IPS-11a (cell line): Measurements from ENCODE around the gene CCDC93.

Experiments
- H3K4me3 ChIP-seq: one replicate; pipeline ENCODE4 v1.5.1; 2013; ENCODE audit warnings: low read depth, low read length, control low read depth

CCDC93 gene

DNA sequence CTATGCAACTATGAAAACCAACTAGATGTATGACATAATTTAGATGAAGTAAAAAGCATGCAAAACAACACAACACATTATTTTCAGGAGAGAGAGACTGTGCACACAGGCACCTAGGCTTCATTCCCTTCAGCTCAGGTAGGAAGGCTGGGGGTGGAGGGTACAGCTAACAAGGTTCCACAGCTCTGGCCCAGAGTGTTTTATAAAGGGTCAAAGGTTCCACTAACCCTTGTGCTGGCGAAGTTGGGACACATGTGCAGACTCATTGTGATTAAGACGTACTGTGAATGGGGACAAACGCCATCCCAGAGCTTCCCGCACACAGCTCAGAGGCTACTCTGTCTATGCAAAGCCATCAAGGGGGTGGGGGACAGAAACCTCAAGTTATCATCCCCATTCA, 19.1 kb downstream of the CCDC93 start:
- H3K4me3 ChIP-seq = no peak overlapping the region

DNA sequence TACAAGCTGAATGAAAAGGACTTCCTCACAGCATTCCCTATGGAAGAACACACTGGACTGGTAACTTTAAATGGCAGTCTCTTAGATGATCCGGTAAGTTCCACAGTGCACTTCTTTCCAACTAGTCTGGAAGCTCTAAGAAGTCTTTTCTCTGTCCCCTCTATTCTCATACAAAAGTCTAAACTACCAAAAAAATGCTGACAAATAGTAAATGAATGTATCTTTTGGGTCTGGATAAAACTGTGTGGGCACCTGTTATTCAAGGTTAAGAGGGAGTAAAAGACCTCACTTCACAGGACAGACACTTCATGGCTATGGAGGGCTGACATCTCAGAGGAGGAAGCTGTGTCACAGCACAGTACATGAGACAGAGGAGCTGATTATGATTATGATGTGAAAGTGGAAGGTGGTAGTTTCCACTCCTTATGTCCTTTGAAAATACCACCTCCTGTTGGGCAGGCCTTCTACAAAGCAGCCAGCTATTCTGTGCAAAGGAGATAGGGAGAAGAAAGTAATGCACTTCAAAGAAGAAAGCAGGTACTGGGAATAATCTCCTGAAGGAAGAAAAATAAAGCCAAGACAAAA, 23.9 kb downstream of the CCDC93 start:
- H3K4me3 ChIP-seq = no peak overlapping the region

DNA sequence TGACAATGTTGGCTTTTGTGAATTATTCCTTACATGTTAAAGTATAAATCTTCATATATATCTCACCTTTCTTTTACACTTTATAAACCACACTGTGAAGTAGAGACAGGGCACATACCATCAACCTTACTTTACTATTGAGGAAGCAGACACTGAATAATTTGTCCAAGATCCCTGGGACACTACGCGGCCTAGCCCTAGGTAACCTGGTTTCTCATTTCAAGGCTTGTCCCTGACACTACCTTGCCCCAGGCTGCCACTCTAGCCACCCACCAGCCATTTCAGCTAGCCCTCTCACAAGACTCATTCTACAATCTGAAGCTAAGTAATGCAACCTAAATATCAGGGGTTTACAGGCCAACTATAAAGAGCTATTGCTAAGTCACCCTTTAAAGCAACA, 26.7 kb downstream of the CCDC93 start:
- no peak overlapping the region for H3K4me3 ChIP-seq

DNA sequence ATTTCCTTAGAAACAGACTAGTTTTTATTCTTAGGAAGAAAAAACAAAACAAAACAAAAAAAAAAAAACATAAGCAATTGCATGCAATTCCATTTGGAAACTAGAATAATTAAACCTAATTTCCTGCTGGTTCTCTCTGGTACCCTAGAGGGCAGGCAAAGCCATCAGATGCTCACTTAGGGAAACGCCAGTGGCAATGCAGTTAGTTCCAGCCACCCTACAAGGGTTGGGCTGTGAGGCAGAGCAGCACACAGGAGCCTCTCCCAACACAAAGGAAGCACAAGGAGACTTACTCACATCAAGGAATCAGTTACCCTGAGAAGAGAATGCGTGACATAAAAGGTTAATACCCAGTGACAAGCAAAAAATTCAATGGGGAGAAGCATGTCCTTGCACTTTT, 28.8 kb downstream of the CCDC93 start:
- H3K4me3 ChIP-seq = no peak overlapping the region

DNA sequence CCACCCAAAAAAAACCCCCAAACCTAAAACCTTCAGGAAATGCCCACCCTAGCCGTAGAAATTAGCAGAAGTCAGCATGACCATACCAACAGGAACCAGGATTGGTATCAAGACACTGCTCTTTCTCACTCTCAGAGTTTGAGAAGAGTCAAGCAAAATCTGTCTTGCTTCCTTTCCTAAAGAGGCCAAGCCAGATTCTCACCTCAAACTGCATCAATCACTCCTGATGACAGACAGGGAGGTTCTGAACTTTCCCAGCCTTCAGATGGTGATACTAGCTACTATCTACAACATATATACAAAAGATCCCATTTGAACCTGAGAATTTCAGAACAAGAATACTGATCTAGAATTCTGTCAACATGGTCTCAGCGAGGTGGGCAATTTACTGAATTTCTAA, 29.7 kb downstream of the CCDC93 start:
- H3K4me3 ChIP-seq = no peak overlapping the region

DNA sequence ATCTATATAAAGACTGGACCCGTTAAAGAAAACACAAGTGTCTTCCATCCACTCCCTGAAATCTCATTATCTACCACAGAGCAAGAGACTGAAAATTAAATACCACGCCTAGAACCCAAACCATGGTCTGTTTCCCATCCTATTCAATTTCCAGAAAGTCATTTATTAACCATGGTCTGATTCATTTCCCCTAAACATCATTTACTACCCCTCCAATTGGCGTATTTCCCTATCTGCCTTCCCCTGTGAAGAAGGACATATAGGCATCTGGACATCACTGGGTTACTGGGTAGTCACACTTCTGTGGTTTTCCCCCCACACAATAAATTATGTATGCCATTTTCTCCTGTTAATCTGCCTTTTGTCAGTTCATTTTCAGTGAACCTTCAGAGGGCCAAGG, 30.8 kb downstream of the CCDC93 start:
- no peak overlapping the region for H3K4me3 ChIP-seq

DNA sequence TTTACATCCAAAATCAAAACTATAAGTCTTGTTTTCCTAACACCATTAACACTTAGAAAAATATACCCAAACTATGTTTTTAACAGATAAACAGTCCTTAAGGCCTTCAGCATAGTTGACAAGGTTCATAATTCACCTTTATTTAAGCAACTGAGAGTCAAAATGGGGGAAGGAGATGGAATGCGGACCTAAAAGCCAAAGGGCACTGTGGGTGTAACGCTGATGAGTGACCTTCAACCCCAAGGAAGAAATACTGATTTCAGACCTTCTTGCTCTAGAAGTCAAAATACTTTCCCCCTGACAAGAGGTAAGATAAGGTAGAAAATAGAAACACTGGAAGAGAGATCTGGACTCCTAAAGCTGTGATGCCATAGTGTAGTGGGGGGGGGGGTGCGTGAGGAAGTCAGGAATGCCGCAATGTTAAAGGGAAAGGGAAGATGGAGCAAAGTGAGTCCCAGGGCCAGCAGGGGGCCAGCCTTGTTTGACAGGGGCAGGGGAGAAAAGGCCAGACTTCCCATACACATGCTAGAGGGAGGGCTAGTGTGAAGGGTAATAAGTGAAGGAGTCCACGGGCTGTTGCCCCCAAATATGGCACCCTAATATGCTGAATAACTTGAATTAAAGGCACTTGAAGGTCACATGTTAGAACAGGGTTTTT, 31.4 kb downstream of the CCDC93 start:
- no peak overlapping the region for H3K4me3 ChIP-seq

DNA sequence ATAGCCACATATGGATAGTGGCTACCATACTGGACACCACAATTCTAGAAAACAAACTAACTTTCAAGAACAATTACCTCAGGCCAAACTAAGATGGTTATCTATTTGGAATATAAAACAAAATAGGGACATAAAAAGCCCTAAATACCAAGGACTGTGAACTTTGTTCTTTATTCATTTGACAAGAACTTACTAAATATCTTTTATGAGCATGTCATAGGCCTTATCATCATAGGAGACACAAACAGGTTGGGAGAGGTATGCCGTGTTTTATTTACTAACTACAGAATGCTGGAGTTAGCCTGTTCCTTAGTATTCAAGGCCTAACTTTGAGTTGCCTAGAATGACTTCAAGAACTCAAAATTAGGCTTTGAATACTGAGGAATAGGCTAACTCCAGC, 32.1 kb downstream of the CCDC93 start:
- H3K4me3 ChIP-seq = no peak overlapping the region

DNA sequence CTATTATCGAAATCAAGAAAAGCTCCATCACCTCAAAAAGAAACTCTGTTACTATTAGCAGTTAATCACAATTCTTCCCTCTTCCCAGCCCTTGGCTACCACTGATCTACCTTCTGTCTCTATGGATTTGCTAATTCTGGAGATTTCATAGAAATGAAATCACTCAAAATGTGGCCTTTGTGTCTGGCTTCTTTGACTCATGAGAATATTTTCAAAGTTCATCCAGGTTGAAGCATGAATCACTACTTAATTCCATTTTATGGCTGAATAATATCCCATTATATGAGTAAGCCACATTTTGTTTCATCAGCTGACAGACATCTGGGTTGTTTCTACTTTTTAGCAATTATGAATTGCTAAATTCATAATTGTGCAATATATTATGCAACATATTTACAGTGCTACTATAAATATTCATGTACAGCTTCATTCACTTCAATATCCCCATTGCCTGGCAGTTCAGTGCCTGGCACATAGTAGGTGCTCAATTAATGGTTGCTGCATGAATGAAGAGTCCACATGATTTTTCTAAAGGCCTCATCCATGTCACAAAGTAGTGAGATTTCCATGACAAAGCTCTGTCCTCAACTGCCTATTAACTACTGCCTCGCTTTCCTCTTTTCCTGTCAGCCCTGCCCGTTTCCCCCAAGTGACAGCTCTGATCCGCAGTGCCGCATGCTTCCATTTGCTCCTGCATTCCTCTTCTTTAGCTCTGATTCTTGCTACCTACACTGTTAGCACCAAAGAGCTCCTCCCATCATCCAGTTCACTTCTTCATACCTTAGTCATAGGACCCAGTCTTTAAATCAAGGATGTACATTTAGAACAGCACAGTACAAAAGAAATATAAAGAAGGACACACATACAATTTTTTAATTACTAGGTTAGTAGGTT, 32.8 kb downstream of the CCDC93 start:
- no peak overlapping the region for H3K4me3 ChIP-seq

DNA sequence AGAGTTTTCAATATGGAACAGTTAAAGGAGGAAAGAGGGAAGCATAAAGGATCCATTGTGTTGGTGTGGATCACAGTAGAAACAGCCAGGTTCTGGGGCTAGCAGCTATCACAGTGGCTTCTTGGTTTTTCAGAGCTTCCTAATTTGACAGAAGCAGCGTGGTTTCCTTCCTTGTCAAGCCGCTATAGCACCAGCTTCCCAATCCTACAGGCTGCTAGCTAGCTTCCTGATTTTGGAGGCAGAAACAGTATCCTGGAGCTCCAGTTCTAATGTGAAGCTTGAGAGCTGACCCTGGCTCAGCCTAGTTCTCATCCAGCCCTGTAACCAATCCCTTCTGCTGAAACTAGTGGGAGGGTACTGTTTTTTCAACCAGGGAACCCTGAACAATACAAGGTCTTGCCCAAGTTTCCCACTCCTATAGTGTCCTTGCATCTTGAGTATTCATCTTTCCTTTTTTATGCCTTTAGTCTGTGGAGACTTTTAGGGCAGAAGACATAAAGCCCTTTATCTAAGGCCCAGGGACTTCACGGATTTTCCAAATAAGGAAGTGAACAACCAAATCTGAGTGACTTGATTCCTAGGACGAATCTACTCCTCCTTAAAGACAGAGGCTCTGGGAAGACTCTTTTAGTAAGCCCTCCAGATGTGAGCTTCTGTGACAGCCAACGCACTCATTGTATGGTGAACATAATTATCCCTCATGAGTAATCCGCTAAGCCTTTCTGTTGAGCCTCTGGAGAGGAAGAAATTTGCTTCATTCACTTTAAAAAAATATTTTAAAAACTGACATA, 33.8 kb downstream of the CCDC93 start:
- no peak overlapping the region for H3K4me3 ChIP-seq

DNA sequence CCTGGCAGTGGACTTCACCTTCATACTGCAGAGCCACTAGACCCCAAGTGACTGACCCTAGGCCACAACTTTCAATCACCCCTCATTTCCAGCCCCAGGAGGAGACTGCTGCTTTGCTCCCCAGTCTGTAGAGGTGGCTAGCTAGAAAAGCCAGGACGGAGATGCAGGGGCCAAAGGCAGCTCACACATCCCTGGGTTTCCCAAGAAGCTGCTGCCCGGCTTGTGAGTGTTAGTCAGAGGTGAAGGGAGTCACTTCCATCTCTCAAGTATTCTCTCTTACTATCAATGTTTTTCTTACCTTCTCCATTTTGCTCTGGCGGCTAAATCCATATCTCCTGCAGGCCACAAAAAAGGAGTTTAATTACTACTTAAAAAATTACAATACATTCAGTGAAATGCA, 36.2 kb downstream of the CCDC93 start:
- no peak overlapping the region for H3K4me3 ChIP-seq

DNA sequence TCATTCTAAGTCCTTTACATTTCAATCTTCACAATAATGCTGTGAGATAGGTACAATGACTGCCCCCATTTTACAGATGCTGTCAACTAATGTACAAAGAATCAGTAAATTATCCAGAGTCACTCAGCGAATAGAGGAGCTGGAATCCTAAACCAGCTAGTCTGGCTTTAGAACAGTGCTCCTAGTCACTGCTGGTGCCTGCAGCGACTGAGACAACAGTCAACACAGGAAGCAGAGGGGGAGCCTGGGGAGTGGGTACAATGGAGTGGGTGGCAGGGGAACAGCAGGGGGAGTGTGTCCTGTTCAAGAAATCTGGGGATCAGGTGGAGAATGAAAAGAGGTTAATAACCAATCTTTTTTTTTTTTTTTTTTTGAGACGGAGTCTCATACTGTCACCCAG, 37.3 kb downstream of the CCDC93 start:
- H3K4me3 ChIP-seq = no peak overlapping the region

DNA sequence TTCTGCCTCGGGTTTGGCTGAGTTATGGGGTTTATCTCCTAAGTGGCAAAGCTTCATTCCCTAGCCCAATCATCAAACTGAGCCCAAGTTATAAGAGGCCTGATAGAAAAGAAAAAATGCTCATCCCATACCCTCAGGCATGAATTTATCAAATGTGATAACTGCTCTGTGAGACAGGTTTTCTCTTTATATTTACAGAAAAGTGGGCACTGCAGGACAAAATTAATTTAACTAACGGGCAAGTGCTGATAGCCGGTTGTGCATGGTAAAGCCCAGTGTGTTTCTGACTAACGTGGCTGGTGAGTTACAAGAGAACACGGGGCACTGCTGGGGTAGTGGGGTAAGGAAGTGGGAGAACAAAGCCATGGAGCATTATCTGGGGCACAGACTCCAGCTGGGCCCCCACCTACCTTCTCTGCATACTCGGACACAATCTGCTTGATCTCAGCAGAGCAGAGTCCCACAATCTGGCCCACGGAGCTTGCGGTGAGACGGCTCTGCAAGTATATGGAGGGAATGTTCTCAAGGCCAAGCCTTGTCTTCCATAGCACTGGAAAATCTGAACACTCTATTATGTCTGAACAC, 40.3 kb downstream of the CCDC93 start:
- no peak overlapping the region for H3K4me3 ChIP-seq

DNA sequence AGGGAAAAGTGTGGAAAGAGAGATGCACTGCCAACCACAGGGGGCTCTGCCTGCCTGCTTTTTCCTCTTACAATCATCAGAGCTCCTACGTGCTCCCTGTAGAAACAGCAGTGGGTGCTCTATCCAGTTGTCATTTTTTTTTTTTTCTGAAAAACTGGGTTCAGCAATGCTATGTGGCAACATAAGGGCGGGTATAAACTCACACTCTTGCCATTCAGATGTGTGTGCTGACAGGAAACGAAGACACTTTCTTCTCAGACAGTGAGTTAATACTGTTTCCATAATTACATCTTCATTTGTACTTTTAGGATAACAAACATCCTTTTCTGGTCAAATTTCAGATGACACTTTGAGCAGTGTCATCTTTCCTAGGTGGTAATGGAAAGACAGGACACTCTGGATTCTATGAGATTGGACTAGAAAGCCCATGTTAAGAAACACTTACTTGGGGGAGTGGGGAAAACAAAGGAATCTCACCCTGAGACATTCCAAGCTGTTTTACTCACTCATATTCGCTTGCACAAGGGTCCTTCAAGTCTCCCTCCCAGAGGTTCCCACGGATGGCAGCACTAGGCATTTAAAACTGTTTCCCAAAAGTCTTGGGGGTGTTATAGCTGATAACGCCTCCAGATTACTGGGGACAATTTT, 41.3 kb downstream of the CCDC93 start:
- no peak overlapping the region for H3K4me3 ChIP-seq

DNA sequence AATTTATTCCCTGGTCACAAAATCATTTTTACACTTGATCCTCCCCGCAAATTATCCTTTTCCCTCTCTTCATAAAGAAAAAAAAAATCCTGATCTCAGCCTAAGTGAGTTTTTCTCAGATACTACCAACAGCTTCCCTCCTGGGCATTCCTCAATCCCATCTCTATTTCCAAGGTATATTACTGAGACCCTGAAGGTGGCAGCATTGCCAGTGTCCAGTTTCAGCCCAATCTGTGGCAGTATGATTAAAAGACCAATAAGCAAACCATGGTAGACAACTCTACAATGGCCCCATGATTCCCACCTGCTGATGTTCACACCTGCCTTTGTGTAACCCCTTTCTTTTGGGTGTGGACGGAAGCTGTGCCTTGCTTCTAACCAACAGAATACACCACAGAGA, 45.1 kb downstream of the CCDC93 start:
- H3K4me3 ChIP-seq = no peak overlapping the region

DNA sequence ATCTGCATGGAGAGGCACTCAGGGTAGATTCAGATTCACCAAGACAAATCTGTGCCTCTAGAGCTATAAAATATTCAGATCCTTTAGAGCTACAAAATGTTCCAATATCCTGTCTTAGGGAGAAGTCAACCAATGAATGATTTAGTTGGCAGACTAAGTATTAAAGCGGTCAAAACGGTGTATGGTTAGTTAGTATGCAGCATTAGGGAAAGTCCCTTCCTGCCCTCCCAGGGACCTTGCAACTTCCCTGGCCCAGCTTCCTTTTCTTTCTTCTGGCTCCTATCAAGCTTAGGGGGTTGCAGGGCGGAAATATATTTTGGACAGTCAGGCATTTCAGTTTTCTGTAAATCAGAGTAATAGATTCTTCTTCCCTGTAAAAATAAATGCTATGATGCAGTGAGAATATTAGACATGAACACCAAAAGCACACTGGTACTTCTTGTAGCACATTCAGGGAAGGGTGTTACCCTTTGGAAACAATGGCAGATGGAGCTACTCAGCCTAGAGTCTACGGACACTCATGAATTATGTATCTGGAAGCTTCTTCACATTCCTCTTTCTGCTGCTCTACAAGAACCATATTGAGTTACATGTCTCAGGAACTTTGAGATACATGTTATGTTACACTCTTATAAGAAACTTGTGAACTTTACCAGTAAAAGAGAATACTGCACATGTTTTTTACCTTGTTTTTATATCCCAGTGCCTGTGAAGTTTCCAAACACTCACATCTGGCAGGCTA, 45.7 kb downstream of the CCDC93 start:
- H3K4me3 ChIP-seq = no peak overlapping the region

DNA sequence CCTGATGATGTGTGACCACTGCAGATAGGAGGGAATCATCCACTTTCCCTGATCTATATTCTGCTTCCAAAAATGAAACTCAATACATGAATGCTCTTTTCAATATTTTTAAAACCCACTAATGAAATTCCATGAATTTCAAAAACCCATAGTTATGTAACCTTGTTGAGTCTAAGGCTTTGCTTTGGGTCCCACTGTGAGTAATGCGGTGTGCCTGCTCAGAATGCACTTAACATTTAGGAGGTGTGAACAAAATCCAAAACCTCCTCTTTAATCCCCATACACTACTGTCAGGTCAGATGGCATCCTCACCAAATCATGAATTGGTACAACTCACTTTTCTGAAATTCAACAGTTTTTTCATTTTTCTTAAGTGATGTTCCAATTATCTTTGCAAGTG, 50.4 kb downstream of the CCDC93 start:
- no peak overlapping the region for H3K4me3 ChIP-seq

DNA sequence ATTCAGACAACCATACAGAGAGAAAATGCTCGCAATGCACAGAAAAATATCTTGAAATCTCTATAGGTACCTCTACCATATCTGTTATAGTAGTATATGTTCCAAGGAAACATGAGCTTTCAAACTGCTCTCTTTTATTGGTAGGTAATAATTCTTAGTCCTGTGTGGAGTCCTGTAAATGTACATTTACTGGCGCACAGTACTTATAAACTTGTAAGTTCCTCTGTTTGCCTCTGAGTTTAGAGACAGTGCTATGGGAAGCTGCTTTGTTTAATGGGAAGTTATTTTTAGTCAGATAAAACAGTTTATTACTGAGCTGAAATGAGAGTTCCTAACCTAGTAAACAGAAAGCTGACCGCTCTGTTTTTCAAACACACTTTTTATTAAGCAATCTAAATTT, 52.7 kb downstream of the CCDC93 start:
- H3K4me3 ChIP-seq = no peak overlapping the region

DNA sequence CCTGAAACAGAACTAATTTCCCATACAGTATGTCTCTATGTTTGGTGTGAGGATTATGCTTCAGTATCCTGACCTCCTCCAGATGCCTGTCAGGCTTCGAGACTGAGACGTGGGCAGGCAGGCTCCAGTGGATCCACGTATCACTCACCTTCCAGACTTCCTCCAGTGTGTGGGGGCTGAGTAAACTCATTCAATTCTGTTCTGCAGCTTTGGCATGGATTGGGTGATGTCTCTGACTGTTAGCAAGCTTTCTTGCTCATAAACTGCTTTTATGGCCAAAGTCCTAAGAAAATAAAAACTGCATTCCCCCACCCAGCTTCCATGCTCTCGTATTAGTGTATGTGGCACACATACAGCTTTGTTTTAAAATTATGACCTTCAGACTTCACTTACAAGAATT, 53.6 kb downstream of the CCDC93 start:
- H3K4me3 ChIP-seq = no peak overlapping the region

DNA sequence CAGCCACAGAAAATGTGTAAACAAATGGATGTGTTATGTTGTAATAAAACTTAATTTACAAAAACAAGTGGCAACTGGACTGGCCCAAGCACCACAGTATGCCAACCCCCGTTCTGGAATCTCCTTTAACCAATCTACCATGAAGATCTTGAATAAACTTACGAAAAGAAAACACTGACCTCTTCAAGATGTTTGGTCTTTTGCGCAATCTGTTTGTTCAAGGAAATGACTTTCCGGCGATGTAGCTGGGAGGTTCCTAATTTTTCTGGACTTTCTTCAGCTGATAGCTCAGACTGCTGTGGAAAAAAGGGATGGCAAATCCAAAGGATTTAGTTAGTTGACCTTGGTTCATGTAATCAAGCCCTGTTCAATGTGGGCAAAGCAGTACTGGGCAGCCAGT, 55.7 kb downstream of the CCDC93 start:
- H3K4me3 ChIP-seq = no peak overlapping the region
